Osteocyte (in vitro differentiated cells): ENCODE data around the gene ANXA9. TPM values are rescaled to one million over a fixed set of nuclear protein-coding genes. Genes with fewer than 3 reads are reported as not detected.

Source experiments
- DNase-seq: peaks from one replicate; pipeline ENCODE4 v3.0.0; 2021; ENCODE audit warnings: mixed read lengths; ENCODE audit not compliant: unreplicated experiment; ENCODE audit errors: extremely low spot score
- H3K27ac Mint-ChIP-seq: one replicate; pipeline ENCODE4 v1.8.0; 2021; ENCODE audit warnings: mild to moderate bottlenecking, mixed read lengths; ENCODE audit not compliant: unreplicated experiment
- H3K27me3 Mint-ChIP-seq: one replicate; pipeline ENCODE4 v1.8.0; 2021; ENCODE audit warnings: mixed read lengths; ENCODE audit not compliant: unreplicated experiment
- H3K36me3 Mint-ChIP-seq: one replicate; pipeline ENCODE4 v1.8.0; 2021; ENCODE audit warnings: mixed read lengths; ENCODE audit not compliant: unreplicated experiment
- H3K4me1 Mint-ChIP-seq: one replicate; pipeline ENCODE4 v1.8.0; 2021; ENCODE audit warnings: mixed read lengths; ENCODE audit not compliant: unreplicated experiment
- H3K4me3 Mint-ChIP-seq: one replicate; pipeline ENCODE4 v1.8.0; 2021; ENCODE audit warnings: mild to moderate bottlenecking, moderate library complexity, mixed read lengths; ENCODE audit not compliant: unreplicated experiment
- H3K9me3 Mint-ChIP-seq: one replicate; pipeline ENCODE4 v1.8.0; 2021; ENCODE audit warnings: mixed read lengths; ENCODE audit not compliant: unreplicated experiment
- total RNA-seq: library from RNA; stranded (reverse); gene quantifications from 2 replicates; pipeline ENCODE4 v1.2.1, GENCODE V29; 2021
- TF ChIP-seq, protein P1 (sequence below): fragments of 200-600 bp; sonication (generic); IDR thresholded peaks from 2 replicates; pipeline ENCODE4 v1.5.0; 2021; ENCODE audit warnings: antibody characterized with exemption, mild to moderate bottlenecking, moderate library complexity

Gene ANXA9
- total RNA-seq, 1 donor from 2014 or later: not detected

DNA sequence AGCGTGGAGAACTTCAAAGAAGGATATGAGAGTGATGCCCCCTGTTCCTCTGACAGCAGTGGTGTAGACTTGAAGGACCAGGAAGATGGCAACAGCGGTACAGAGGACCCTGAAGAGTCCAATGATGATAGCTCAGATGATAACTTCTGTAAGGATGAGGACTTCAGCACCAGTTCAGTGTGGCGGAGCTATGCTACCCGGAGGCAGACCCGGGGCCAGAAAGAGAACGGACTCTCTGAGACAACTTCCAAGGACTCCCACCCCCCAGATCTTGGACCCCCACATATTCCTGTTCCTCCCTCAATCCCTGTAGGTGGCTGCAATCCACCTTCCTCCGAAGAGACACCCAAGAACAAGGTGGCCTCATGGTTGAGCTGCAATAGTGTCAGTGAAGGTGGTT is 21.4 kb upstream of the ANXA9 start:
- Mint-ChIP-seq H3K27me3 (no peaks in the 10 kb centered on the region), H3K9me3 (no peaks in the 10 kb centered on the region), H3K4me3 (no peak overlapping the region), H3K27ac (no peak overlapping the region), H3K36me3 (peaks cover 55% of the 10 kb centered on the region), H3K4me1 (no peaks in the 10 kb centered on the region)
- TF ChIP-seq, protein P1, sequence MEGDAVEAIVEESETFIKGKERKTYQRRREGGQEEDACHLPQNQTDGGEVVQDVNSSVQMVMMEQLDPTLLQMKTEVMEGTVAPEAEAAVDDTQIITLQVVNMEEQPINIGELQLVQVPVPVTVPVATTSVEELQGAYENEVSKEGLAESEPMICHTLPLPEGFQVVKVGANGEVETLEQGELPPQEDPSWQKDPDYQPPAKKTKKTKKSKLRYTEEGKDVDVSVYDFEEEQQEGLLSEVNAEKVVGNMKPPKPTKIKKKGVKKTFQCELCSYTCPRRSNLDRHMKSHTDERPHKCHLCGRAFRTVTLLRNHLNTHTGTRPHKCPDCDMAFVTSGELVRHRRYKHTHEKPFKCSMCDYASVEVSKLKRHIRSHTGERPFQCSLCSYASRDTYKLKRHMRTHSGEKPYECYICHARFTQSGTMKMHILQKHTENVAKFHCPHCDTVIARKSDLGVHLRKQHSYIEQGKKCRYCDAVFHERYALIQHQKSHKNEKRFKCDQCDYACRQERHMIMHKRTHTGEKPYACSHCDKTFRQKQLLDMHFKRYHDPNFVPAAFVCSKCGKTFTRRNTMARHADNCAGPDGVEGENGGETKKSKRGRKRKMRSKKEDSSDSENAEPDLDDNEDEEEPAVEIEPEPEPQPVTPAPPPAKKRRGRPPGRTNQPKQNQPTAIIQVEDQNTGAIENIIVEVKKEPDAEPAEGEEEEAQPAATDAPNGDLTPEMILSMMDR: no peak
- no peak for DNase-seq

DNA sequence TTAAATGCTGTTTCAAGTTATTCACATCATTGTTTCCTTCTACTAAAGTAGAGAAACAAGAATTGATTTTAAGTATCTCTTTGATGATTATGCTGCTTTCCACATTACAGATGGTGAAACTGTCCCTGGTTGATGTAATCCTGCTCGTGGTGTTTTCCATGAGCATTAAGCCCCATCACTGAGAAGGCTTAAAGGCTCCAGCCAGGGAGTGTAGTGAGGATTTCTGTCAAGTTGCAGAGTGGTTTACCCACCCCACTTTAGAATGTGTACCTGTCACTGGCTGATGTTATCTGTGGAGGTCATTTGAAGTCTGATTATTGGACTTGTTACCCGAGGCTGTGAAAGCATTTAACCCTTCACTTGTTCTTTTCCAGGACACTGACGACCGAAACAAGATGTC is 20.3 kb upstream of the ANXA9 start:
- Mint-ChIP-seq H3K27ac (no peak overlapping the region), H3K36me3 (peaks cover 65% of the 10 kb centered on the region), H3K27me3 (no peaks in the 10 kb centered on the region), H3K9me3 (no peaks in the 10 kb centered on the region), H3K4me3 (no peak overlapping the region), H3K4me1 (no peaks in the 10 kb centered on the region)
- TF ChIP-seq, protein P1: no peak
- no peak for DNase-seq

DNA sequence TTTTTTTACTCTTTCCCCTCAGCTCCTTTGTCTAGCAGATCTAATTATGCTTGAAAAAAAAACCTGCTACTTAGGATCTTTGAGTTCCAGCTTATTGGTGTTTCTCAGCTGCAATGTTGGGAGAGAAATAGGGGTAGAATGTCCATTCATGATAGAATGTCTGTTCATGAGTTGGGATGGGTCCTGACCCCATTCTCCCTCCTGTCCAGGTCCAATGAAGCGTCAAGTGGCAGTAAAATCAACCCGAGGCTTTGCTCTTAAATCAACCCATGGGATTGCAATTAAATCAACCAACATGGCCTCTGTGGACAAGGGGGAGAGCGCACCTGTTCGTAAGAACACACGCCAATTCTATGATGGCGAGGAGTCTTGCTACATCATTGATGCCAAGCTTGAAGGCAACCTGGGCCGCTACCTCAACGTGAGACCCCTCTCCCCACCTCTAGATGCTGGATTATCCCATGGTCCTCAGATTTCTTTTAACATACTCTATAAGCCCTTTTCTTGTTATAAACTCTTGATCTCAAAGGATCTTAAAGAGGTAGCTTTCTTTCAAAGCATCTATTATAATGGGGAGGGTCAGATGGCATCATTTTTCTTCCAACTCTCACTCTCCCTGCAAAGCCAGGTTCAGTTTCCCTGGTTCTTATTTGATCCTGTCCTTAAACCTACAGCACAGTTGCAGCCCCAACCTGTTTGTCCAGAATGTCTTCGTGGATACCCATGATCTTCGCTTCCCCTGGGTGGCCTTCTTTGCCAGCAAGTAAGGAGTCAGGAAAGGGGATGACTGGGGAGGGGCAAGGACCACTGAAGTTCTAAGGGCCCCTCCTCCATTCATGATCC is 18.6 kb upstream of the ANXA9 start:
- Mint-ChIP-seq H3K4me3 (no peak overlapping the region), H3K27ac (peak overlapping the region; percentile 44), H3K9me3 (no peaks in the 10 kb centered on the region), H3K27me3 (no peaks in the 10 kb centered on the region), H3K4me1 (no peaks in the 10 kb centered on the region), H3K36me3 (peaks cover 74% of the 10 kb centered on the region)
- DNase-seq: no peak
- TF ChIP-seq, protein P1: no peak

DNA sequence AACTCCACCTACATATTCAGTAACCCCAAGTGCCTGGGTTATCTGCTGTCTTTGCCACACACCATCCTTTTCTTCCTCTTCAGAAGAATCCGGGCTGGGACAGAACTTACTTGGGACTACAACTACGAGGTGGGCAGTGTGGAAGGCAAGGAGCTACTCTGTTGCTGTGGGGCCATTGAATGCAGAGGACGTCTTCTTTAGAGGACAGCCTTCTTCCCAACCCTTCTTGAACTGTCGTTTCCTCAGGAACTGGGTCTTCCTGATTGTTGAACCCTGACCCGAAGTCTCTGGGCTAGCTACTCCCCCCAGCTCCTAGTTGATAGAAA is 18.0 kb upstream of the ANXA9 start:
- no peak for DNase-seq
- Mint-ChIP-seq H3K4me3 (no peak overlapping the region), H3K36me3 (peaks cover 71% of the 10 kb centered on the region)

DNA sequence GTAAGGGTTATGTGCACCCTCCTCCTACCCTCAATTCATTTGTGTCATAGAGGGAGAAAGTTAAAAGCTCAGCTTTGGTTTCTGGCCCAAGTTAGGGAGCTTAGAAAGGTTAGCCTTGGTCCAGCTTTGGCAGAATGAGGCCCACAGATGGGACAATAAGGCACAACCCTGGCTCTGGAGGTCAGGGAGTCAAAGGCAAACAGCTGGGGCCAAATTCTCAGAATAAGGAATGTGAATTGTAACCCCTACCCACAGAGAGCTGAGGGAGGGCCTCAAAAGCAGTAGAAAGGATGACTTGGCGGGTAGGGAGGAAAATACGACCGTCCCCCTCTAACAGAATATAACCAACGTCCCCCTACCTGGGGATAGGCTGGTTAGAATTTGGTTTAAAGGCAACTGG is 16.5 kb upstream of the ANXA9 start:
- no peak for DNase-seq
- Mint-ChIP-seq H3K27me3 (no peaks in the 10 kb centered on the region), H3K36me3 (peaks cover 59% of the 10 kb centered on the region), H3K27ac (no peak overlapping the region), H3K4me3 (no peak overlapping the region), H3K4me1 (peaks cover 9% of the 10 kb centered on the region), H3K9me3 (no peaks in the 10 kb centered on the region)
- TF ChIP-seq, protein P1: no peak

More for the DNA sequence above, 18.0 kb upstream of the ANXA9 start:
- Mint-ChIP-seq H3K27me3 (no peaks in the 10 kb centered on the region), H3K27ac (no peak overlapping the region), H3K4me1 (peaks cover 3% of the 10 kb centered on the region), H3K9me3 (no peaks in the 10 kb centered on the region)
- TF ChIP-seq, protein P1: no peak
